Trophoblast cell (in vitro differentiated cells and primary cell): ENCODE measurements around the gene ZMYM2.
"Not testable (repeated sequence)": the region's sequence is repeated elsewhere in the genome, so short reads cannot be mapped to it uniquely, and the experiment has no call there.

Experiments used
- DNase-seq, 2 donors: peaks; one replicate each; pipeline ENCODE4 v3.0.0-alpha.2; 2016
- H2AFZ ChIP-seq: 2 replicates; pipeline ENCODE4 v1.6.1; 2013; ENCODE audit warnings: low read length, moderate library complexity, mild to moderate bottlenecking; ENCODE audit not compliant: insufficient read depth, poor library complexity
- H2AK5ac ChIP-seq: 2 replicates; pipeline ENCODE4 v1.6.1; 2013; ENCODE audit warnings: mild to moderate bottlenecking, low read length
- H2BK120ac ChIP-seq: 2 replicates; pipeline ENCODE4 v1.6.1; 2013; ENCODE audit warnings: low read length, mild to moderate bottlenecking, moderate library complexity; ENCODE audit not compliant: insufficient read depth, poor library complexity
- H2BK12ac ChIP-seq: 2 replicates; pipeline ENCODE4 v1.6.1; 2013; ENCODE audit warnings: mild to moderate bottlenecking, low read length, moderate library complexity
- H2BK5ac ChIP-seq: 2 replicates; pipeline ENCODE4 v1.6.1; 2013; ENCODE audit warnings: low read length, low read depth, moderate library complexity, mild to moderate bottlenecking; ENCODE audit not compliant: poor library complexity
- H3K14ac ChIP-seq: 2 replicates; pipeline ENCODE4 v1.6.1; 2013; ENCODE audit warnings: mild to moderate bottlenecking, low read length
- H3K18ac ChIP-seq: 2 replicates; pipeline ENCODE4 v1.6.1; 2013; ENCODE audit warnings: mild to moderate bottlenecking, low read length
- H3K23ac ChIP-seq: 2 replicates; pipeline ENCODE4 v1.6.1; 2013; ENCODE audit warnings: low read length
- H3K27ac ChIP-seq: 2 replicates; pipeline ENCODE4 v1.5.1; 2013; ENCODE audit warnings: low read depth, mild to moderate bottlenecking, inconsistent platforms, low read length, moderate library complexity
- H3K27me3 ChIP-seq: 2 replicates; pipeline ENCODE4 v1.6.1; 2013; ENCODE audit warnings: inconsistent platforms, mild to moderate bottlenecking, low read length, moderate library complexity; ENCODE audit not compliant: insufficient read depth
- H3K36me3 ChIP-seq, 2 experiments: 1 replicate in 1 of 2; 2 replicates in 1 of 2; pipeline ENCODE4 v1.6.1; 2013; ENCODE audit warnings: low read length in 2 of 2, mild to moderate bottlenecking in 2 of 2, moderate library complexity in 1 of 2; ENCODE audit not compliant: insufficient read depth in 2 of 2, control insufficient read depth in 1 of 2
- H3K4ac ChIP-seq: 2 replicates; pipeline ENCODE4 v1.6.1; 2013; ENCODE audit warnings: low read depth, mild to moderate bottlenecking, low read length, moderate library complexity
- H3K4me1 ChIP-seq, 2 experiments: 1 replicate in 1 of 2; 2 replicates in 1 of 2; pipeline ENCODE4 v1.6.1; 2013; ENCODE audit warnings: low read length in 2 of 2, mild to moderate bottlenecking in 2 of 2, moderate library complexity in 1 of 2; ENCODE audit not compliant: insufficient read depth in 2 of 2, control insufficient read depth in 1 of 2
- H3K4me2 ChIP-seq: 2 replicates; pipeline ENCODE4 v1.6.1; 2013; ENCODE audit warnings: inconsistent platforms, mild to moderate bottlenecking, low read length, moderate library complexity
- H3K4me3 ChIP-seq: 2 replicates; pipeline ENCODE4 v1.5.1; 2013; ENCODE audit warnings: mild to moderate bottlenecking, low read depth, low read length, inconsistent platforms
- H3K79me1 ChIP-seq: one replicate; pipeline ENCODE4 v1.6.1; 2013; ENCODE audit warnings: low read length
- H3K79me2 ChIP-seq: 2 replicates; pipeline ENCODE4 v1.6.1; 2013; ENCODE audit warnings: low read length, mild to moderate bottlenecking; ENCODE audit not compliant: control insufficient read depth, insufficient read depth, poor library complexity
- H3K9ac ChIP-seq: 2 replicates; pipeline ENCODE4 v1.6.1; 2013; ENCODE audit warnings: mild to moderate bottlenecking, low read length
- H3K9me3 ChIP-seq: 2 replicates; pipeline ENCODE4 v1.6.1; 2013; ENCODE audit warnings: low read depth, mild to moderate bottlenecking, control low read depth, inconsistent platforms, low read length; ENCODE audit not compliant: insufficient read depth
- H4K12ac ChIP-seq: 2 replicates; pipeline ENCODE4 v1.6.1; 2013; ENCODE audit warnings: low read depth, mild to moderate bottlenecking, low read length, moderate library complexity
- H4K8ac ChIP-seq: 2 replicates; pipeline ENCODE4 v1.6.1; 2013; ENCODE audit warnings: low read depth, mild to moderate bottlenecking, low read length, moderate library complexity
- H4K91ac ChIP-seq: one replicate; pipeline ENCODE4 v1.6.1; 2013; ENCODE audit warnings: low read depth, mild to moderate bottlenecking, low read length, moderate library complexity
- WGBS: extraction: QIAGEN DNeasy Blood & Tissue Kit; methylation state at CpG from one replicate; pipeline ENCODE4 v1.1.7; 2013; ENCODE audit warnings: missing lambda C conversion rate; ENCODE audit not compliant: insufficient read length, insufficient coverage; ENCODE audit errors: extremely low coverage; 5-methylcytosine and 5-hydroxymethylcytosine counted together

Gene ZMYM2

DNA sequence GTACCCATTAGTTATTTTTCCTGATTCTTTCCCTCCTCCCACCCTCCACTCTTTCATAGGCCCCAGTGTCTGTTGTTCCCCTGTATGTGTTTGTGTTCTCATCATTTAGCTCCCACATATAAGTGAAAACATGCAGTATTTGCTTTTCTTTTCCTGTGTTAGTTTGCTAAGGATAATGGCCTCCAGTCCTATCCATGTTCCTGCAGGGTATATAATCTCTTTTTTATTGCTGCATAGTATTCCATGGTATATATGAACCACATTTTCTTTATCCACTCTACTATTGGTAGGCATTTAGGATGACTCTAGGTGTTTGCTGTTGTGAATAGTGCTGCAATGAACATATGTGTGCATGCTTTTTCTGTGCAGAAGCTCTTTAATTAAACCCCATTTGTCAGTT, 79.4 kb downstream of the ZMYM2 start:
- no peak overlapping the region for H3K4me2 ChIP-seq
- H2BK5ac ChIP-seq: no peak overlapping the region
- H3K14ac ChIP-seq: no peak overlapping the region
- H3K4me3 ChIP-seq: no peak overlapping the region
- H4K8ac ChIP-seq: no peak overlapping the region
- no peak overlapping the region for H3K18ac ChIP-seq
- H3K9me3 ChIP-seq: no peaks in the 10 kb centered on the region
- H2AFZ ChIP-seq: no peak overlapping the region
- H3K4ac ChIP-seq: no peak overlapping the region
- peaks cover 6 to 7% of the 10 kb centered on the region in 2 experiments for H3K36me3 ChIP-seq
- H3K4me1 ChIP-seq: no peaks in the 10 kb centered on the region
- no peak overlapping the region for H3K23ac ChIP-seq
- no peak overlapping the region for H2AK5ac ChIP-seq
- no peak overlapping the region for H3K27ac ChIP-seq
- H4K91ac ChIP-seq: no peak overlapping the region
- H3K79me2 ChIP-seq: no peaks in the 10 kb centered on the region
- no peak overlapping the region for H4K12ac ChIP-seq
- DNase-seq: no peak
- H3K9ac ChIP-seq: no peak overlapping the region
- no peaks in the 10 kb centered on the region for H3K27me3 ChIP-seq
- no peak overlapping the region for H2BK120ac ChIP-seq
- no peak overlapping the region for H2BK12ac ChIP-seq
- no peaks in the 10 kb centered on the region for H3K79me1 ChIP-seq

DNA sequence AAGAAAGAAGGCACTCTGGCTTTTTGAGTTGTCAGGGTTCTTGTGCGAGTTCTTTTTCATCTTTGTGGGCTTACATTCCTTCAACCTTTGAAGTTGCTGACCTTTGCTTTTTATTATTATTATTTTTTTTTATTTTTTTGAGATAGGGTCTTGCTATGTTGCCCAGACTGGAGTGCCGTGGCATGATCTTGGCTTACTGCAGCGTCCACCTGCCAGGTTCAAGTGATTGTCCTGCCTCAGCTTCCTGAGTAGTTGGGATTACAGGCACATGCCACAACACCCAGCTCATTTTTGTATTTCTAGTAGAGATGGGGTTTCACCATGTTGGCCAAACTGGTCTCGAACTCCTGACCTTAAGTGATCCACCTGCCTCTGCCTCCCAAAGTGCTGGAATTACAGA, 84.1 kb downstream of the ZMYM2 start:
- H3K18ac ChIP-seq, H2AFZ ChIP-seq, H3K79me1 ChIP-seq, H3K27me3 ChIP-seq, H3K14ac ChIP-seq, H3K4ac ChIP-seq, H3K23ac ChIP-seq, H3K9me3 ChIP-seq, H3K27ac ChIP-seq, DNase-seq, H4K8ac ChIP-seq, H3K9ac ChIP-seq, H2BK12ac ChIP-seq, H3K4me1 ChIP-seq, H2BK120ac ChIP-seq, H4K12ac ChIP-seq, H3K79me2 ChIP-seq, H4K91ac ChIP-seq, H2BK5ac ChIP-seq, H2AK5ac ChIP-seq, H3K4me2 ChIP-seq, H3K4me3 ChIP-seq: not testable (repeated sequence)
- H3K36me3 ChIP-seq: peaks cover 21 to 22% of the 10 kb centered on the region in 2 experiments
- WGBS: no CpG with 5 or more reads among the region's 4 CpGs

DNA sequence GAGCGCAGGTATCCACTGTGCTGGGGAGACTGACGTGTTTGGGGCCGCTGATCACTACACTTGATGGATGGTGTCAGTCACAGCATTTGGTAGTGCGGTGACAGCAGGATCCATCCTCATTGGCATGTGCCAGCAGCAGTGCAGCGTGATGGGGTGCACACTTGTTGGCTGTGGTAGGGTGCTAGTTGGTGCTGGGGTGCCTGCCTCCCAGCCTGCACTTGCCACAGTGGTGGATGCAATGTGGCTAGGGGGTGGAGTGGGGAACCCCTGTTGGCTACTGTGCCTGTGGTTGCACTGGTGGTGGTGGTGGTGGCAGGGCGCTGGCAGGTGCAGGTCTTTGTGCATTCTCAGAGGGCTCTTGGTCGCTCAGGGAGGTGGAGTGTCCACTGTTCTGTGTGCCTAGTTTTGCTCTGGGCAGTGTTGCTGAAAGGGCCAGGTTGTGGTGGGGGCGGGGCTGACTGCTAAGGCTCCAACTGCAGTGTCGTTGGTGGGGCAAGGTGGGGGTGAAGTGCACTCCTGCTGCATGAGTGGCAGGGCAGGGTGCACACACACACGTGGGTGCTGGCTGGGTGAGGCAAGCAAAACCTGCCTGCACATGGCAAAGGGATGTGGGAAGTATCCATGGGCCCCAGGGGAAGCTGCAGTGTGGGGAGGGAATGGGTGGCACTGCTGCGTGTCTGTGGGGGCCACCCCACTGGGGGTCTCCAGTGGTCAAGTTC, 84.8 kb downstream of the ZMYM2 start:
- Histone ChIP-seq H3K4me1 (no peaks in the 10 kb centered on the region), H2AK5ac (no peak overlapping the region), H2AFZ (no peak overlapping the region), H3K4ac (no peak overlapping the region), H2BK5ac (no peak overlapping the region), H3K79me2 (no peaks in the 10 kb centered on the region), H3K18ac (no peak overlapping the region), H3K23ac (no peak overlapping the region), H3K79me1 (no peaks in the 10 kb centered on the region), H3K4me3 (no peak overlapping the region), H3K9me3 (no peaks in the 10 kb centered on the region), H3K9ac (no peak overlapping the region), H4K8ac (no peak overlapping the region), H3K36me3 (peaks cover 21 to 22% of the 10 kb centered on the region in 2 experiments), H3K14ac (no peak overlapping the region), H4K12ac (no peak overlapping the region), H3K4me2 (no peak overlapping the region), H2BK120ac (no peak overlapping the region), H4K91ac (no peak overlapping the region), H3K27ac (no peak overlapping the region), H2BK12ac (no peak overlapping the region), H3K27me3 (no peaks in the 10 kb centered on the region)
- no peak for DNase-seq
- no CpG with 5 or more reads among the region's 11 CpGs for WGBS

DNA sequence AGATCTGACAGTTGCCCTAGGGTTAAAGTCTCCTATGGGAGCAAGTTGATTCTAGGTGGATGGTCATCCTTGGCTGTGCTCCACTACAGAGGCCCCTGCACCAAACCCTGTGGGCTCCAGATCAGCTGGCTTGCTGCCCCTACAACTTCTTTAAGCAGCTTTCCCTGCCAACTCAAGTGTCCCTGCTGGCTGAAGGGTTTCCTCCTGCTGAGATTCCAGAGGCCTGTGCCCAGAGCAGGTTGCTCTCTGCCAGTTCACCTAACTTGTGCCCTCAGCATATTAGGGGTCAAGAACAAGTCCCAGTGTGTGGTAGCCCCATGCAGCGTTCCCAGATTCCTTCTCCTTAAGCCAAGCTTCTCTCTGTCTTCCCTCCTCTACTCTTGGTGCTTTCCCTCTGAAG, 85.6 kb downstream of the ZMYM2 start:
- peaks cover 21% of the 10 kb centered on the region in 2 experiments for H3K36me3 ChIP-seq
- H3K27me3 ChIP-seq: no peaks in the 10 kb centered on the region
- no peak for DNase-seq
- no peak overlapping the region for H3K23ac ChIP-seq
- no peak overlapping the region for H3K9ac ChIP-seq
- H4K12ac ChIP-seq: no peak overlapping the region
- no peaks in the 10 kb centered on the region for H3K79me2 ChIP-seq
- no peak overlapping the region for H2BK5ac ChIP-seq
- no peak overlapping the region for H2BK12ac ChIP-seq
- no peak overlapping the region for H3K14ac ChIP-seq
- H3K79me1 ChIP-seq: no peaks in the 10 kb centered on the region
- H3K9me3 ChIP-seq: no peaks in the 10 kb centered on the region
- H3K4ac ChIP-seq: no peak overlapping the region
- H3K27ac ChIP-seq: no peak overlapping the region
- no peak overlapping the region for H2AFZ ChIP-seq
- no peak overlapping the region for H2AK5ac ChIP-seq
- H4K91ac ChIP-seq: no peak overlapping the region
- no peak overlapping the region for H2BK120ac ChIP-seq
- H3K4me3 ChIP-seq: no peak overlapping the region
- H3K18ac ChIP-seq: no peak overlapping the region
- H4K8ac ChIP-seq: no peak overlapping the region
- no peak overlapping the region for H3K4me2 ChIP-seq
- no CpG with 5 or more reads among the region's 1 CpG for WGBS
- no peaks in the 10 kb centered on the region for H3K4me1 ChIP-seq
